SU-DHL-6 (cell line): ENCODE results near the gene ZNF248.

ENCODE experiments used
- H2AFZ ChIP-seq: fragments of 200-600 bp; sonication (generic); 2 replicates; pipeline ENCODE4 v1.6.1; 2014; ENCODE audit warnings: low read depth, mild to moderate bottlenecking, moderate library complexity, mixed read lengths, antibody characterized with exemption, low read length; ENCODE audit not compliant: severe bottlenecking
- H3F3A ChIP-seq: fragments of 200-600 bp; shearing (Covaris generic); 2 replicates; pipeline ENCODE4 v1.6.0; 2016; ENCODE audit warnings: antibody characterized with exemption, mild to moderate bottlenecking; ENCODE audit not compliant: insufficient read depth
- H3K27ac ChIP-seq: fragments of 200-600 bp; sonication (generic); 2 replicates; pipeline ENCODE4 v1.5.1; 2016; ENCODE audit warnings: low read depth, mild to moderate bottlenecking, low read length, moderate library complexity, mixed read lengths
- H3K27me3 ChIP-seq: fragments of 200-600 bp; sonication (generic), shearing (Covaris generic); 2 replicates; pipeline ENCODE4 v1.6.0; 2014; ENCODE audit warnings: mild to moderate bottlenecking, low read length
- H3K36me3 ChIP-seq: fragments of 200-600 bp; sonication (generic); 2 replicates; pipeline ENCODE4 v1.6.1; 2014; ENCODE audit warnings: mild to moderate bottlenecking, low read length, mixed read lengths
- H3K4me2 ChIP-seq: fragments of 300-600, 200-600 bp; shearing (Covaris generic), sonication (generic); 2 replicates; pipeline ENCODE4 v1.6.0; 2014; ENCODE audit warnings: low read length, low read depth, mild to moderate bottlenecking; ENCODE audit not compliant: poor library complexity, severe bottlenecking
- H3K4me3 ChIP-seq: fragments of 200-600 bp; sonication (generic); 2 replicates; pipeline ENCODE4 v1.5.1; 2014; ENCODE audit warnings: antibody characterized with exemption, low read length, mild to moderate bottlenecking, mixed read lengths; ENCODE audit not compliant: insufficient read depth, poor library complexity, severe bottlenecking
- H3K79me2 ChIP-seq: fragments of 200-600 bp; sonication (generic); 2 replicates; pipeline ENCODE4 v1.6.1; 2014; ENCODE audit warnings: mild to moderate bottlenecking, low read length, moderate library complexity; ENCODE audit not compliant: insufficient read depth
- H3K9ac ChIP-seq: fragments of 200-600 bp; sonication (generic); 2 replicates; pipeline ENCODE4 v1.7.0; 2014; ENCODE audit warnings: mild to moderate bottlenecking, low read length
- H3K9me2 ChIP-seq: fragments of 200-600 bp; sonication (generic); replicated peaks from 2 replicates; pipeline ENCODE4 v1.6.1; 2014; ENCODE audit warnings: low read length; ENCODE audit not compliant: insufficient read depth
- H3K9me3 ChIP-seq: fragments of 200-600 bp; sonication (generic); 2 replicates; pipeline ENCODE4 v1.6.1; 2014; ENCODE audit warnings: low read length, mixed read lengths; ENCODE audit not compliant: insufficient read depth
- H4K20me1 ChIP-seq: fragments of 200-600 bp; sonication (generic); 2 replicates; pipeline ENCODE4 v1.6.1; 2014; ENCODE audit warnings: low read depth, mild to moderate bottlenecking, antibody characterized with exemption, low read length, moderate library complexity, mixed read lengths
- CTCF ChIP-seq: fragments of 200-600 bp; sonication (generic); IDR thresholded peaks from one replicate; pipeline ENCODE4 v1.5.1; 2017; ENCODE audit warnings: antibody characterized with exemption, mild to moderate bottlenecking, low read length, moderate library complexity; ENCODE audit not compliant: insufficient read depth, poor library complexity, severe bottlenecking
- EZH2phosphoT487 ChIP-seq: fragments of 200-600 bp; sonication (generic), shearing (Covaris generic); conservative IDR thresholded peaks from 2 replicates; pipeline ENCODE4 v1.6.1; 2018; ENCODE audit warnings: mild to moderate bottlenecking, antibody characterized with exemption, low read length, moderate library complexity, mixed read lengths

Gene ZNF248

GRCh38 chr10:37763132-37763531 lies 94.3 kb downstream of the ZNF248 start:
- Histone ChIP-seq H3K36me3 (no peaks in the 10 kb centered on the region), H4K20me1 (no peaks in the 10 kb centered on the region), H3K9ac (no peak overlapping the region), H3K27me3 (no peaks in the 10 kb centered on the region), H3K9me2 (no peaks in the 10 kb centered on the region), H3K4me3 (no peak overlapping the region), H2AFZ (no peak overlapping the region), H3K27ac (no peak overlapping the region), H3K9me3 (no peaks in the 10 kb centered on the region), H3F3A (no peaks in the 10 kb centered on the region), H3K4me2 (no peak overlapping the region), H3K79me2 (no peaks in the 10 kb centered on the region)
- no peak for TF ChIP-seq CTCF
- TF ChIP-seq EZH2phosphoT487: no peak

GRCh38 chr10:37762287-37762686 lies 95.1 kb downstream of the ZNF248 start:
- H3K79me2 ChIP-seq: no peaks in the 10 kb centered on the region
- H3K9me3 ChIP-seq: no peaks in the 10 kb centered on the region

GRCh38 chr10:37760817-37761216 lies 96.6 kb downstream of the ZNF248 start:
- no peak overlapping the region for H3K4me3 ChIP-seq
- H3K27ac ChIP-seq: no peak overlapping the region

More at GRCh38 chr10:37762287-37762686, 95.1 kb downstream of the ZNF248 start:
- Histone ChIP-seq H3K9ac (no peak overlapping the region), H3K4me2 (no peak overlapping the region), H3K27me3 (no peaks in the 10 kb centered on the region), H3K4me3 (no peak overlapping the region), H4K20me1 (no peaks in the 10 kb centered on the region), H3K27ac (no peak overlapping the region), H3K36me3 (no peaks in the 10 kb centered on the region), H3K9me2 (no peaks in the 10 kb centered on the region), H3F3A (no peaks in the 10 kb centered on the region), H2AFZ (no peak overlapping the region)
- no peak for TF ChIP-seq EZH2phosphoT487
- no peak for TF ChIP-seq CTCF

More at GRCh38 chr10:37760817-37761216, 96.6 kb downstream of the ZNF248 start:
- Histone ChIP-seq H3K9me3 (no peaks in the 10 kb centered on the region), H3K4me2 (no peak overlapping the region), H3K79me2 (no peaks in the 10 kb centered on the region), H2AFZ (no peak overlapping the region), H3F3A (no peaks in the 10 kb centered on the region), H3K27me3 (no peaks in the 10 kb centered on the region), H3K9me2 (no peaks in the 10 kb centered on the region), H3K9ac (no peak overlapping the region), H3K36me3 (no peaks in the 10 kb centered on the region), H4K20me1 (no peaks in the 10 kb centered on the region)
- TF ChIP-seq EZH2phosphoT487 (no peak), CTCF (no peak)
